OCI-LY1 (cell line): Measurements from ENCODE around the gene HOXA3.
A peak's percentile ranks its signal among the peaks of the same experiment; 100 is the strongest.

Source experiments
- H2AFZ ChIP-seq: fragments of 200-600 bp; sonication (generic), shearing (Covaris generic); 2 replicates; pipeline ENCODE4 v1.6.0; 2014; ENCODE audit warnings: antibody characterized with exemption, mild to moderate bottlenecking, low read length
- H3F3A ChIP-seq: fragments of 200-600 bp; sonication (generic), shearing (Covaris generic); 2 replicates; pipeline ENCODE4 v1.6.0; 2014; ENCODE audit warnings: mild to moderate bottlenecking, antibody characterized with exemption, low read length, moderate library complexity; ENCODE audit not compliant: insufficient read depth
- H3K27ac ChIP-seq: fragments of 200-600 bp; sonication (generic); 2 replicates; pipeline ENCODE4 v1.5.1; 2014; ENCODE audit warnings: low read length, mixed run types, mild to moderate bottlenecking, low read depth; ENCODE audit not compliant: poor library complexity, severe bottlenecking
- H3K27me3 ChIP-seq: fragments of 200-600 bp; sonication (generic); 2 replicates; pipeline ENCODE4 v1.6.0; 2014; ENCODE audit warnings: antibody characterized with exemption, mild to moderate bottlenecking, low read length, moderate library complexity; ENCODE audit not compliant: insufficient read depth
- H3K36me3 ChIP-seq: fragments of 200-600 bp; sonication (generic); 2 replicates; pipeline ENCODE4 v1.6.1; 2014; ENCODE audit warnings: mild to moderate bottlenecking, antibody characterized with exemption, low read length, moderate library complexity, mixed read lengths; ENCODE audit not compliant: insufficient read depth
- H3K4me1 ChIP-seq: fragments of 200-600 bp; sonication (generic); 2 replicates; pipeline ENCODE4 v1.5.1; 2014; ENCODE audit warnings: mild to moderate bottlenecking, low read length, moderate library complexity; ENCODE audit not compliant: insufficient read depth, severe bottlenecking
- H3K4me2 ChIP-seq: fragments of 200-600 bp; sonication (generic), shearing (Covaris generic); 2 replicates; pipeline ENCODE4 v1.6.1; 2014; ENCODE audit warnings: low read length
- H3K4me3 ChIP-seq: fragments of 200-600 bp; sonication (generic); 2 replicates; pipeline ENCODE4 v1.5.1; 2014; ENCODE audit warnings: low read length, low read depth, mild to moderate bottlenecking, mixed read lengths; ENCODE audit not compliant: poor library complexity, severe bottlenecking
- H3K79me2 ChIP-seq: fragments of 200-600 bp; shearing (Covaris generic); 2 replicates; pipeline ENCODE4 v1.6.1; 2016; ENCODE audit warnings: mixed run types, low read length, mixed read lengths; ENCODE audit not compliant: insufficient read depth
- H3K9ac ChIP-seq: fragments of 200-600 bp; sonication (generic), shearing (Covaris generic); 2 replicates; pipeline ENCODE4 v1.6.1; 2014; ENCODE audit warnings: mild to moderate bottlenecking, low read length, mixed read lengths
- H3K9me2 ChIP-seq: fragments of 200-600 bp; sonication (generic), shearing (Covaris generic); 2 replicates; pipeline ENCODE4 v1.6.1; 2014; ENCODE audit warnings: low read depth, mild to moderate bottlenecking, low read length, mixed read lengths
- H3K9me3 ChIP-seq: fragments of 200-600 bp; shearing (Covaris generic); 2 replicates; pipeline ENCODE4 v1.6.1; 2014; ENCODE audit warnings: low read length, mixed read lengths
- H4K20me1 ChIP-seq: fragments of 200-600 bp; sonication (generic), shearing (Covaris generic); 2 replicates; pipeline ENCODE4 v1.6.0; 2016; ENCODE audit warnings: mild to moderate bottlenecking, low read length; ENCODE audit not compliant: insufficient read depth
- CTCF ChIP-seq: fragments of 200-600 bp; sonication (generic), shearing (Covaris generic); IDR thresholded peaks from 2 replicates; pipeline ENCODE4 v1.5.1; 2017; ENCODE audit warnings: mild to moderate bottlenecking, antibody characterized with exemption, low read length, moderate library complexity, mixed read lengths
- EZH2 ChIP-seq: fragments of 200-600 bp; sonication (generic), shearing (Covaris generic); IDR thresholded peaks from 2 replicates; pipeline ENCODE4 v1.8.0; 2017; ENCODE audit warnings: borderline replicate concordance, mixed run types, mild to moderate bottlenecking, antibody characterized with exemption, low read length, moderate library complexity, mixed read lengths

HOXA3 gene

GRCh38 chr7:27197137-27198042, 45.0 kb upstream of the HOXA3 start:
- H3K79me2 ChIP-seq: no peaks in the 10 kb centered on the region
- H4K20me1 ChIP-seq: no peaks in the 10 kb centered on the region

GRCh38 chr7:27196287-27196767, 43.9 kb upstream of the HOXA3 start:
- Histone ChIP-seq H2AFZ (no peak overlapping the region), H3K9me3 (no peaks in the 10 kb centered on the region), H3K27ac (no peak overlapping the region), H3K36me3 (no peaks in the 10 kb centered on the region), H3K4me2 (no peak overlapping the region), H3K9ac (no peak overlapping the region), H3K4me3 (no peak overlapping the region), H3K27me3 (no peaks in the 10 kb centered on the region; the same call in 1 of the 2 replicates), H3F3A (no peaks in the 10 kb centered on the region), H3K9me2 (no peaks in the 10 kb centered on the region), H3K4me1 (peaks cover 32% of the 10 kb centered on the region), H4K20me1 (no peaks in the 10 kb centered on the region), H3K79me2 (no peaks in the 10 kb centered on the region)
- TF ChIP-seq CTCF (peak; percentile 97), EZH2 (no peak)

More at GRCh38 chr7:27197137-27198042, 45.0 kb upstream of the HOXA3 start:
- Histone ChIP-seq H3K4me1 (peaks cover 42% of the 10 kb centered on the region), H2AFZ (no peak overlapping the region), H3K27me3 (no peaks in the 10 kb centered on the region; the same call in 1 of the 2 replicates), H3K9ac (no peak overlapping the region), H3K4me2 (no peak overlapping the region), H3K36me3 (no peaks in the 10 kb centered on the region), H3F3A (no peaks in the 10 kb centered on the region), H3K9me3 (no peaks in the 10 kb centered on the region), H3K9me2 (no peaks in the 10 kb centered on the region), H3K4me3 (no peak overlapping the region), H3K27ac (no peak overlapping the region)
- TF ChIP-seq CTCF (no peak), EZH2 (no peak)

- H3K27ac ChIP-seq: no peak overlapping the region
- H3K36me3 ChIP-seq: no peaks in the 10 kb centered on the region
- H3F3A ChIP-seq: no peaks in the 10 kb centered on the region
- H3K9me2 ChIP-seq: no peaks in the 10 kb centered on the region
- H4K20me1 ChIP-seq: no peaks in the 10 kb centered on the region
- H3K4me2 ChIP-seq: no peak overlapping the region
- no peak overlapping the region for H3K9ac ChIP-seq
- no peaks in the 10 kb centered on the region for H3K9me3 ChIP-seq
- H3K4me1 ChIP-seq: peaks cover 21% of the 10 kb centered on the region
- H2AFZ ChIP-seq: no peak overlapping the region
- H3K79me2 ChIP-seq: no peaks in the 10 kb centered on the region
- no peak overlapping the region for H3K4me3 ChIP-seq
- H3K27me3 ChIP-seq: no peaks in the 10 kb centered on the region; the same call in 1 of the 2 replicates
- TF ChIP-seq EZH2: no peak
- TF ChIP-seq CTCF: no peak
Observed at GRCh38 chr7:27194686-27195379, 42.5 kb upstream of the HOXA3 start.
